SK-MEL-5 (cell line): ENCODE measurements around the gene NTSR2. TPM values are rescaled to one million over a fixed set of nuclear protein-coding genes. Genes with fewer than 3 reads are reported as not detected.
A peak's percentile ranks its signal among the peaks of the same experiment; 100 is the strongest.

ENCODE experiments used
- DNase-seq: peaks from one replicate; pipeline ENCODE4 v3.0.0-alpha.2; 2016; ENCODE audit warnings: low read depth, low spot score
- in situ Hi-C: cut with HindIII; loops from 2 replicates; pipeline ENCODE4 v1.10.0; 2016; ENCODE audit warnings: low sequenced_read_pairs, high pct_unique_total_duplicates, low pct_unique_long_range_greater_than_20kb
- total RNA-seq: library from RNA; depleted of rRNA; stranded (reverse); fragments of >200 nt; shearing (Covaris generic); gene quantifications from 2 replicates; pipeline ENCODE4 v1.2.3, GENCODE V29; 2014

The NTSR2 gene
- total RNA-seq, 1 experiment from 2014 or later = not detected

DNA sequence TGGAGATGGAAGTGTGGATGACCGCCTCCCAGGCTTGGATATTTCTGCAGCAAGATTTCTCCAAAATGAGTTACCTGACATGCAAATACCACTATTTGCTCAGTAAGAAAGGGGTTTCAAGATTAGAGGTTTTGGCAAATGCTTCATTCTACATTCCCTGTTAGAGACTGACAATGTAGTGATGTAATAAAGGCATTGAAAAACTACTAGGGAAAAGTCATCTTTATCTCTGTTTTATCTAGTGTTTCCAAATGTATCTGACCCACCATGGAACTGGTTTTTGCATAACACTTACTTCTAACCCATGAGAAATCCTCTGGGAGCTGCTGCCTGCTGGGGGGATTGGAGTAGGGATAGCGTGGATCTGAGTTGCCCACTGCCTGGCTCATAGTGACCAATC is 33.0 kb upstream of the NTSR2 start:
- in situ Hi-C loops = no loop called here

DNA sequence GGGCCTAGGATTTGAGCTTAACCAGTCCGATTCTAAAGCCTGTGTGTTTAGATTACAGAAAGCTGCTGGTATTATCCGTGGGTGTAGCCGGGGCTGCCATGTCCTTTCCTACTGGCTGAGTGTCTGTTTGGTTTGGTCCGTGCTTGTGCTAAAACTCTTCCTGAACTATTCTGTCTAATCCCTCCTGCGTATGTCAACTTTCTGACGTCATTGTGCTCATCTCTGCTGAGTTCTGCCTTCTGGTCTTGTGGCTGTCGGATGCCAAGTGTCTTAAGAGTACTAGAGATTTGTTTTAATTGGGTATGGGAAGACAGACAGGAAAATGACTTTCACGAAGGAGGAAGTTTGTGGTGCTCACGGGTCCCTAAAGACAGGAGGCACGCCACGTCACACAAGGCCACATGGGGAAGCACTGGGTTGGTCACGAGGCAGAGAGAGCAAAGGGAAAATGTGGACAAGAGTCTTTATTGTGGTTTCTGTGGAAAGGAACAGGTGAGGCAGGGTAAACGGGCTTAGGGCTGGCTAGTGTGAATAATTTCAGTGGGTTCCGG is 31.8 kb upstream of the NTSR2 start:
- no peak for DNase-seq
- in situ Hi-C loops = no loop called here

More for the DNA sequence above, 33.0 kb upstream of the NTSR2 start:
- no peak for DNase-seq

- in situ Hi-C loops = no loop called here
These were observed 31.2 kb upstream of the NTSR2 start for GRCh38 chr2:11701206-11701605.

GRCh38 chr2:11699686-11700670 is 30.0 kb upstream of the NTSR2 start:
- DNase-seq = no peak
- in situ Hi-C loops = loop anchor here (25.0 kb wide), 1 partner anchor 87 kb away; no protein-coding TSS in a partner anchor

More at GRCh38 chr2:11701206-11701605, 31.2 kb upstream of the NTSR2 start:
- DNase-seq = no peak

DNA sequence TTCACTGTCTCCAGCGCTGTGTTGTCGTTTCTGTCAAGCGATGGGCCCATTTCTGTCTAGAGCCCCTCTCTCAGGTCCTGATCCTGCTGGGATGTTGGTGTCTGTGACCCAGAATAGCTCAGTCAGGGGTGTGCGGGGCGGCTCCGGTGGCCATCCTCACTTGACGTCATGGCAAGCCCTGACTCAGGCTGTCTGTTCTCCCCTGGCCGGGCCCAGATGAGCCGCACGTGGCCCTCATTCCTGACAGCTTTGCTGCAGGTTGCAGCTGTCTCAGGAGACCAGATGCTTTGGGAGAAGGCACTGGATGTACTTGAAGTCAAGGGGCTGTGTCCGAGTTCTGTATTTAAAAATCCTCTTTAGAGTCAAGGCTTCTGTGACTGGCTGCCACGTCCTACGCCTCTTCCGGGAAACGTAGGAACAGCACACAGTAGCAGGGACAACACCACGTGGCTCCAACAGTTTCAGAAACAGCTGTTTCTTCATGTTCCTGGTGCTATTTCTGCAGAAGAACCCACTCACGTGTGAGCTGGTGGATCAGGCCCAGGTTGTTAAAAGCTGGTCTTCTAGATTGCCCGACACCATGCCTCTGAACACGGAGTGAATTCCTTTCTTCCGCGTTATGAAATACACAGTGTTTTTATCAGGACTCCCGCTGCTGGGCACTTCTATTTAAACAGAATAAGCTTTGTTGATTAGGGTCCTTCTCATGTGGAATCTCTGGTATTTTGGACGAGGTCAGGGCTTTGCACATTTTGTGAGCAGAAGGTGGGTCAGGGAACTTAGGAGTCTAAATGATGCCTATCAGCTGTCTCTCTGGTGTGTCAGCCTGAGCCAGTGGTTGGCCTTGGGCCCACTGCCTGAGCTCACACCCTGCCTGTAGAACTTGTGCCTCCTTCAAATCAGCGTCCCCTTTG is 28.3 kb upstream of the NTSR2 start:
- peak; percentile 35 for DNase-seq
- in situ Hi-C loops = loop anchor here (25.0 kb wide), 1 partner anchor 89 kb away; no protein-coding TSS in a partner anchor

GRCh38 chr2:11697103-11697871 is 27.3 kb upstream of the NTSR2 start:
- DNase-seq = no peak
- in situ Hi-C loops = loop anchor here (25.0 kb wide), 1 partner anchor 90 kb away; no protein-coding TSS in a partner anchor

- in situ Hi-C loops = loop anchor here (25.0 kb wide), 1 partner anchor 91 kb away; no protein-coding TSS in a partner anchor
- no peak for DNase-seq
These were observed 26.7 kb upstream of the NTSR2 start for GRCh38 chr2:11696736-11697102.

GRCh38 chr2:11695576-11695975 is 25.6 kb upstream of the NTSR2 start:
- in situ Hi-C loops = loop anchor here (25.0 kb wide), 1 partner anchor 92 kb away; no protein-coding TSS in a partner anchor
- DNase-seq = no peak

- peak; percentile 88 for DNase-seq
- in situ Hi-C loops = loop anchor here (25.0 kb wide), 1 partner anchor 94 kb away; no protein-coding TSS in a partner anchor
These were observed 23.0 kb upstream of the NTSR2 start for GRCh38 chr2:11692966-11693521.

GRCh38 chr2:11691076-11691660 is 21.2 kb upstream of the NTSR2 start:
- in situ Hi-C loops = loop anchor here (25.0 kb wide), 1 partner anchor 96 kb away; no protein-coding TSS in a partner anchor
- DNase-seq = no peak

GRCh38 chr2:11688222-11689069 is 18.5 kb upstream of the NTSR2 start:
- in situ Hi-C loops = loop anchor here (25.0 kb wide), 1 partner anchor 99 kb away; no protein-coding TSS in a partner anchor
- peak; percentile 88 for DNase-seq

- in situ Hi-C loops = loop anchor here (25.0 kb wide), 1 partner anchor 100 kb away; no protein-coding TSS in a partner anchor
- DNase-seq = no peak
These were observed 17.7 kb upstream of the NTSR2 start for GRCh38 chr2:11687736-11688135.

DNA sequence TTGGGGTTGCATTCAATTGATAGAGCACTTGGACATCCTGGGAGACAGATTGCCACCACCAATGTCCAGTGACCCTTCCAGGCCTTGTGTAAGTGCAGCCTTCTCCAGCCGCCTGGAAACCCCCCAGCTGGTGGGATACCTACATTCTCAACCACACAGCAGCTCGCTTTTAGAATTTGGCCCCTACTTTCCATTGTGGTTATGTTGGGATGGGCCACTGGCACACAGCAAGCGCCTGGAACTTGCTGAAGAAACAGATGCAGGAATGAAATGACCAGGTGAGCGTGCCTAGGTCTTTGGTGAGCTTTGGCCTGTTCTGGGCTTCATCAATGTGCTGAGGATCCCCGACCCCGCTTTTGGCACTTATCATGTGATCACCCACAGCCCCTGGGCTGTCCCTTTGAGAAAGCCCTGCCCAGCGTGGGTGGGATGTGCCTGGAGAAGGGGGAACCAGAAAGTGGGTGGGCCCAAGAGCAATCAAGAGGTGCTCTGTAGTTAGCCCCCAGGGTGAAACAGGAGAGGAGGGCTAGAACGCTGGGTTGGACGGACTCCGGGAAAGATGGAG is 16.0 kb upstream of the NTSR2 start:
- in situ Hi-C loops = loop anchor here (25.0 kb wide), 1 partner anchor 101 kb away; no protein-coding TSS in a partner anchor

GRCh38 chr2:11684894-11685460 is 15.0 kb upstream of the NTSR2 start:
- in situ Hi-C loops = loop anchor here (25.0 kb wide), 1 partner anchor 102 kb away; no protein-coding TSS in a partner anchor
- DNase-seq = no peak

More for the DNA sequence above, 16.0 kb upstream of the NTSR2 start:
- DNase-seq = no peak
